A673 (cell line): Measurements from ENCODE around the gene GPR137.

Experiments used
- EZH2 ChIP-seq: fragments of 200-600 bp; sonication (generic); IDR thresholded peaks from 2 replicates; pipeline ENCODE4 v1.6.1; 2017; ENCODE audit warnings: borderline replicate concordance, low read depth, mild to moderate bottlenecking, mixed read lengths, antibody characterized with exemption, low read length; ENCODE audit not compliant: poor library complexity, severe bottlenecking
- TF ChIP-seq, protein P1 (sequence below): fragments of 300-800, 200-600 bp; sonication (generic); conservative IDR thresholded peaks from 2 replicates; pipeline ENCODE4 v1.5.1; 2017; ENCODE audit warnings: low read depth, mild to moderate bottlenecking, antibody characterized with exemption, low read length, moderate library complexity, mixed read lengths

DNA sequence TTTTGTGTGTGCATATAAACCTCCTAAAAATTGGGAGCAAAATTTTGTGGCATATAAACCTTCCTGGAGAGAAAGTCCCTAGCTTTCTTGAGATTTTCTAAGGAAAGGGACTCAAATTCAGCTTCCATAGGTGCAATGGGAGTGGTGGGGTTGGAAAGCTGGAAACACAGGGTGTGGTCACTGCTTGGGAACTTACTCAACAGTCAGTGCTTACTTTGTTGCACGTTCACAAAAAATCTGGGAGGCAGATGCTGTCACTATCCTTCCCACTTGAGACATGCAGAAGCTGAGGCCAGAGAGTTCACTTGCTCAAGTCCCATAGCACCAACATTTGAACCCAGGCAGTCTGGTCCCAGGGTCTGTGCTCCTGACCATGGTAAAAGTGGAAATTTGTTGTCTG, 10.6 kb downstream of the GPR137 start:
- TF ChIP-seq, protein P1, sequence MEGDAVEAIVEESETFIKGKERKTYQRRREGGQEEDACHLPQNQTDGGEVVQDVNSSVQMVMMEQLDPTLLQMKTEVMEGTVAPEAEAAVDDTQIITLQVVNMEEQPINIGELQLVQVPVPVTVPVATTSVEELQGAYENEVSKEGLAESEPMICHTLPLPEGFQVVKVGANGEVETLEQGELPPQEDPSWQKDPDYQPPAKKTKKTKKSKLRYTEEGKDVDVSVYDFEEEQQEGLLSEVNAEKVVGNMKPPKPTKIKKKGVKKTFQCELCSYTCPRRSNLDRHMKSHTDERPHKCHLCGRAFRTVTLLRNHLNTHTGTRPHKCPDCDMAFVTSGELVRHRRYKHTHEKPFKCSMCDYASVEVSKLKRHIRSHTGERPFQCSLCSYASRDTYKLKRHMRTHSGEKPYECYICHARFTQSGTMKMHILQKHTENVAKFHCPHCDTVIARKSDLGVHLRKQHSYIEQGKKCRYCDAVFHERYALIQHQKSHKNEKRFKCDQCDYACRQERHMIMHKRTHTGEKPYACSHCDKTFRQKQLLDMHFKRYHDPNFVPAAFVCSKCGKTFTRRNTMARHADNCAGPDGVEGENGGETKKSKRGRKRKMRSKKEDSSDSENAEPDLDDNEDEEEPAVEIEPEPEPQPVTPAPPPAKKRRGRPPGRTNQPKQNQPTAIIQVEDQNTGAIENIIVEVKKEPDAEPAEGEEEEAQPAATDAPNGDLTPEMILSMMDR: no peak
- no peak for TF ChIP-seq EZH2
